GM08714 (cell line): Measurements from ENCODE around the gene FAF1.
"Not testable (repeated sequence)": the region's sequence is repeated elsewhere in the genome, so short reads cannot be mapped to it uniquely, and the experiment has no call there.

Experiments used
- H3K4me3 ChIP-seq: fragments of 200-500 bp; sonication (Bioruptor generic); 2 replicates; pipeline ENCODE4 v1.5.1; 2014; ENCODE audit warnings: mild to moderate bottlenecking, low read length, inconsistent platforms
- ZNF274 ChIP-seq: IDR thresholded peaks from 2 replicates; pipeline ENCODE4 v1.6.1; 2012; ENCODE audit warnings: mild to moderate bottlenecking, low read depth, low read length

Gene FAF1

GRCh38 chr1:50841791-50842387 is 118.2 kb downstream of the FAF1 start:
- TF ChIP-seq ZNF274: no peak
- no peak overlapping the region for H3K4me3 ChIP-seq

DNA sequence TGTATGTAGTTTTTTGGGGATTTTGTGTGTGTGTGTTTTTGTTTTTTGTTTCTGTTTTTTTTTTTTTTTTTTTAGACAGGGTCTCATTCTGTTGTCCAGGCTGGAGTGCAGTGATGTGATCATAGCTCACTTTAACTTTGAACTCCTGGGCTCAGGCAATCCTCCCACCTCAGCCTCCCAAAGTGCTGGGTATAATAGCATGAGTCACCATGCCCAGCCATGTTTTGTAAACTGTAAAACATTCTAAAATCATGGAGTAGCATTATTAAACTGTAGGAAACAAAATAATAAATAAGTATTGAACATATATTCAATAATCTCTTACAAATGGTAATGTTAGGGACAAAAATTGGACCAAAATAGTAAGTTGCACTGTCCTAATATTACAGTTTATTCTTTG is 124.0 kb downstream of the FAF1 start:
- no peak overlapping the region for H3K4me3 ChIP-seq
- no peak for TF ChIP-seq ZNF274

DNA sequence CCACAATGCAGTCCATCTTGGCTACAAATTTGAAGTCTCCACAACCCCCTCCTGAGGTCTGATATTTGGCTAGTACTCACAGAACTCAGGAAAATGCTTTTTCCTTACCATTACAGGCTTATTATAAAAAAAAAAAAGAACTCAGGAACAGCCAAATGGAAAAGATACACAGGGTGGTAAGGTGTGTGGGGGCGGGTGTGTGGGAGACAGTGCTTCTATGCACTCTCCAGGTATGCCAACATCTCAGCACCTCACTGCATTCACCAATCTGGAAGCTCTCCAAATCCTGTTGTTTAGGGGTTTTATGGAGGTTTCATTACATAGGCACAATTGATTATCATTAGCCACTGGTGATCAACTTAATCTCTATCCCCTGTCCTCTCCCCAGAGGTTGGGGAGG is 126.9 kb downstream of the FAF1 start:
- TF ChIP-seq ZNF274: no peak

GRCh38 chr1:50832167-50832566 is 127.9 kb downstream of the FAF1 start:
- no peak overlapping the region for H3K4me3 ChIP-seq
- TF ChIP-seq ZNF274: no peak

More for the DNA sequence above, 126.9 kb downstream of the FAF1 start:
- H3K4me3 ChIP-seq: no peak overlapping the region

DNA sequence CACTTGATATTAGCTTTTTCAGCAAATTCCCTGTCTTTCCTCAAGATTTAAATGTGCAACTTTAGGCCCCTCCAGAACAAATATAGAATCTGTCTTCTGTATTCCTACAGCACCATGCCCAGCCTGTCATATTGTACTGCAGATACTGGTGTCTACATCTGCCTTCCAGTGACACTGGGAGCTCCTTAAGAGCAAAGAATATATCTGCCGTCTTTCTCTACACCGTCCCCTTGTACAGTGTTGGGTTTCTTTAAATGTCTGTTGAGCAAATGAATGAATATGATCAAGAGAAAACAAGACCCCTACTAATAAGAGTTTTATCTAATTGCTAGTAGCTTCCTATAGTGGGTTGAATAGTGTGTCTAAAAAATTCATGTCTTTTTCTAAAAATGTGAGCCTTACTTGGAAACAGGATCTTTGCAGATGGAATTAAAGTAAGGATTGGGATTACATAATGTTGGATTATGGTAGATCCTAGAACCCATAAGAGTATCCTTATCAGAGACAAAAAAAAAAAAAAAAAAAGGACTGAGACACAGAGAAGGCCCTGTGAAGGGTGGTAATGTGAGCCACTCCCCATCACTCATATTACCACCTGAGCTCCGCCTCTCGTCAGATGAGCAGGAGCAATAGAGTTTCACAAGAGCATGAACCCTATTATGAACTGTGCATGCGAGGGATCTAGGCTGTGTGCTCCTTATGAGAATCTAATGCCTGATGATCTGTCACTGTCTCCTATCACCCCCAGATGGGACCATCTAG is 128.6 kb downstream of the FAF1 start:
- H3K4me3 ChIP-seq: no peak overlapping the region
- TF ChIP-seq ZNF274: no peak

DNA sequence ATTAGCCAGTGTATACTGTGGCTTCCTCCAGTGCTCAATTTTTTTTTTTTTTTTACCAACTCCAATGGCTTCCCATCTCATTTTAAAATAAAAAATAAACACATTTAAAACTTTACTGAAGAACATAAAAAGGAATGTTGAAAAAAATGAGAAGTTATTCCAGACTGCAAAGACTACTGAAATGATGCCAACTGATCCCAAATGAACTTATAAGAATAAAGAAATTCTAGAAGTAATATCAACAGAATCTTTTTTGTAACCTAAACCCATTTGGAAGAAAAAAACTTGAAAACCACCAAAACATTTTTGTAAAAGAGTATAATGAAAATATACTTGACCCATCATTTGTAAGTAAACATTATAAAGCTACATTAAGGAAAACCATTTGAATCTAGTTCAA is 129.4 kb downstream of the FAF1 start:
- H3K4me3 ChIP-seq: no peak overlapping the region
- no peak for TF ChIP-seq ZNF274

- no peak overlapping the region for H3K4me3 ChIP-seq
- no peak for TF ChIP-seq ZNF274
Measured at GRCh38 chr1:50829014-50829958, 130.8 kb downstream of the FAF1 start.

DNA sequence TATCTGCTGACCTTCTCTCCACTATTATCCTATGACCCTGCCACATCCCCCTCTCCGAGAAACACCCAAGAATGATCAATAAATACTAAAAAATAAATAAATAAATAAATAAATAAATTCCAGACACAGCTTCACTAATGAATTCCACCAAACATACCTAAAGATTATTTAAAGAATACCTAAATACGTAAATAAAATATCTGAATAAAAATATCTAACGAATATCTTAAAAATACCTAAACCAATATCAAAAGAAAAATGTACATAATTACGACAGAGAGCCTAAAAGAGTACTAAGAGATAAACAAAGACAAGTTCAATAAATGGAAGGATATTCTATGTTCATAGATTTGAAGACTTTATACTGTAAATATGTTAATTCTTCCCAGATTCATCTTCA is 132.5 kb downstream of the FAF1 start:
- TF ChIP-seq ZNF274: no peak
- no peak overlapping the region for H3K4me3 ChIP-seq

GRCh38 chr1:50826792-50827191 is 133.3 kb downstream of the FAF1 start:
- H3K4me3 ChIP-seq: not testable (repeated sequence)

DNA sequence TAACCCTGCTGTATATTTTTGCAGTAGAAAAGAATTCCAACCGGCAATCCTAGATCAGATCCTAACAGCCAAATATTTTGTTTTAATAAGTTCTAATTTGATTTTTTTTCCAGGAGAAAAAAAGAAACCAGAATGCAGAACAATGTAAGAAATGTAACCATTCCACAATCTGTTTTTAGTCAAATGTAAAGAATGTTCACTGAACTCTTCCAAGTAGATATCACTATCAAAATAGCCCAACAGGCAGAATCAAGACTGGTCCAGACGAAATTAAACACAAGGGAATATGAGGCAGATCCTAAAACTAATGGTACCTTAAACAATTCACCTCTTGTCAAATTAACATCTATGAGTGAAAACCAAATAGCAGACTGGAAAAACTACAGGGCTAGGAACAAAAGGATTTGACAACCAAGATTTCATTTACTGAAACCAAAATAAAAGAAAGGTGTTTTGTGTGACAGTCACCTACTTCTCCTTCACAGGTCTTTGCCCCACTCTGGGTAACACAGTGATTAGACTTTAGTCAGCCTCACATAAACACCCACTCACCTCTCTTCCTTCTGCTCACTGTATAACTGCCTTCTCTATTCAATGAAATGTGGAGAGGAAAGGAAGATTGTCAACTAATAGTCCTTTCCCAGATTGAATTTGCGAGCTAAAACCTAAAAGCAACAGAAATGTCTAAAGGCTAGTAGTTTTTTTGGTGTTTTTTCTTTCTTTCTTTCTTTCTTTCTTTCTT is 137.9 kb downstream of the FAF1 start:
- TF ChIP-seq ZNF274: no peak
- H3K4me3 ChIP-seq: no peak overlapping the region

DNA sequence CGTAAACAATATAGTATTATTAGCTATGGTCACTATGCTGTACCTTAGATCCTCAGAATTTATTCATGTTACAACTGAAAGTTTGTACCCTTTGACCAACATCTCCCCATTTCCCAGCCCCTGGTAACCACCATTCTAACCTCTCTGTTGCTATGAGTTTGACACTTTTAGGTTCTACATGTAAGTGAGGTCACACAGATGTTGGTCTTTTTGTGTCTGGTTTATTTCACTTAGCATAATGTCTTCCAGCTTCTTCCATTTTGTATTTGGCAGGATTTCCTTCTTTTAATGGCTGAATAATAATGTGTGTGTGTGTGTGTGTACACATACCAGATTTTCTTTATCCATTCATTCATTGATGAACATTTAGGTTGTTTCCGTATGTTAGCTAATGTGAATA is 139.5 kb downstream of the FAF1 start:
- no peak overlapping the region for H3K4me3 ChIP-seq
- TF ChIP-seq ZNF274: no peak

DNA sequence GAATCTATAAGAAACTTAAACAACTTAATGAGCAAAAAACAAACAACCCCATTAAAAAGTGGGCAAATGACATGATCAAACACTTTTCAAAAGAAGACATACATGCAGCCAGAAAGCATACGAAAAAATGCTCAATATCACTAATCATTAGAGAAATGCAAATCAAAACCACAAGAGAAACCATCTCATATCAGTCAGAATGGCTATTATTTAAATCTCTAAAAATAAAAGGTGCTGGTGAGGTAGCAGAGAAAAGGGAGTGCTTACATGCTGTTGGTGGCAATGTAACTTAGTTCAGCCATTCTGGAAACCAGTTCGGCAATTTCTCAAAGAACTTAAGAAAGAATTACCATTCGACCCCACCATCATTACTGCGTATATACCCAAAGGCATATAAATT is 147.7 kb downstream of the FAF1 start:
- no peak overlapping the region for H3K4me3 ChIP-seq
- TF ChIP-seq ZNF274: no peak

DNA sequence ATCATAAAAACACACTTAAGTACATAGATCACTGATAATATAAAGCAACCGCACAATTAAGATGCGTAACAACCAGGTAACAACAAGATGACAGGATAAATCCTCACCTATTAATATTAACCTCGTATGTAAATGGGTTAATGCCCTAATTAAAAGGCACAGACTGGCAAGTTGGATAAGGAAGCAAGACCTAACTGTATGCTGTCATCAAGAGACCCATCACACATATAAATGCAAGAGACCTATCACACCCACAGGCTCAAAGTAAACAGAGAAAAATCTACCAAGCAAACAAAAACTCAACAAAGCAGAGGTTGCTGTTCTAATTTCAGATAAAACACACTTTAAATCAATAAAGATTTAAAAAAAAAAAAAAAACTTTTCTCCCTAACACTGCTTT is 151.8 kb downstream of the FAF1 start:
- no peak for TF ChIP-seq ZNF274
- no peak overlapping the region for H3K4me3 ChIP-seq

DNA sequence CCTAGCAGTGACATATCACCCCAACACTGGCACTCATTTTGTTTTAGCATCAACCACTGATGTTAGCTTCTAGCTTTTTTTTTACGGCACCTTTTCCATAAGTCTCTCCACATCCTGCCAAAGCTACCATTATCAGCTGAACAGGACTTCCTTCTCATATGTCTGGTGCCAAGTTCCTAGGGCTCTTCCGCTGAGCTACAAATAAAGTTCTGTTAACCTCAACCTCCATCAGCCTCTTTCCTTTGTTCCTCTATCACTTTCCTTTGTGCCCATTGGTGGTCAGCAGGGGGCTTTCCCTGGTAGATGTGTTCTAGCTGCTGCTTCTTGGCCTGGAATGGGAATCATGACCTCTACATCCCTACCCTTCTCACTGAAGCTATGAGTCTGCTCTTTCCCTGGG is 163.8 kb downstream of the FAF1 start:
- H3K4me3 ChIP-seq: no peak overlapping the region
- TF ChIP-seq ZNF274: no peak
